Measurements from ENCODE around the gene BCR. TPM values are rescaled to one million over a fixed set of nuclear protein-coding genes. Genes with fewer than 3 reads are reported as not detected.

The BCR gene
- total and polyA plus RNA-seq, 2 experiments from 2014 or later = 38.8 to 42.2 TPM

DNA sequence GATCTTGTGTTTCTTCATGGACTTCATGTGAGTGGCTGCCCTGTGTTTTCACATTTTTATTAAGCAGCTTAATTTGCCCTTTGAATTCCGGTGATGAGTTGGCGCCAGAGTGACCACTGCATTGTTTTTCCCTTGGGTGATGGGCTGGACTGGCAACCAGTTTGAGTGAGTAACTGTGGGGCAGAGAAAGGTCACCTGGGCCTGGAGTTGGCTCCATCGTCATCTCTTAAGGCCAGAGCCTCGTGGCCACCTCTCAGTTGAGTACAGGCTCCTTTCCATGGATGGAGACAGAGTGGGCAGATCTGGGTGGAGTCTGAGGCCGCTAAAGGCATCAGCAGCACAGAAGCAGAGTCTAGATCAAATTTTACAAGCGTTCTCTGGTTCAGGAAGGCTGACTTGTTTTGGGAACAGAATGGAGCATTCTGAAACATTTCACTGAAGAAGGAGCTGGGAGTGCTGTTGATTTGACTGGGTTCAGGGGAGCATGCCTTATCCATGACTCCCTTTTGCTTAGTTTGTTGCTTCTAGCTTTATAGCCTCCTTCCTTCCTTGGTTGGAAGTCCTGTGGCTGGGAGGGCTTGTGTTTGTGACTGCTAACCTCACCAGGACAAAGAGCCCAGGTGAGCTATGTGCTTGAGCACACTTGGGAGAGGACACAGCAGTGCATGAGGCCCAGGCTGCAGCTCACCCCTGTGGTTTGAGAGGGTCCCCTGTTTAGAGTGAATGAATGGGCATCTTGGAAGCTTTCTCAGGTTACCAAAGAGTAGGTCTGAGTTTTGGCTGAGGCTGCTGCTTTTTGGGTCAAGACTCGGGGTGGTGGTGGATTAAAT is 7.8 kb downstream of the BCR start:
- TF ChIP-seq EZH2phosphoT487 (IDR thresholded peaks at IDR 0.05; ENCODE audit: low read depth, severe bottlenecking, unreplicated experiment) (no peak), EZH2 (IDR thresholded peaks at IDR 0.05; ENCODE audit: borderline replicate concordance) (no peak)
- TF ChIP-seq, protein P1, sequence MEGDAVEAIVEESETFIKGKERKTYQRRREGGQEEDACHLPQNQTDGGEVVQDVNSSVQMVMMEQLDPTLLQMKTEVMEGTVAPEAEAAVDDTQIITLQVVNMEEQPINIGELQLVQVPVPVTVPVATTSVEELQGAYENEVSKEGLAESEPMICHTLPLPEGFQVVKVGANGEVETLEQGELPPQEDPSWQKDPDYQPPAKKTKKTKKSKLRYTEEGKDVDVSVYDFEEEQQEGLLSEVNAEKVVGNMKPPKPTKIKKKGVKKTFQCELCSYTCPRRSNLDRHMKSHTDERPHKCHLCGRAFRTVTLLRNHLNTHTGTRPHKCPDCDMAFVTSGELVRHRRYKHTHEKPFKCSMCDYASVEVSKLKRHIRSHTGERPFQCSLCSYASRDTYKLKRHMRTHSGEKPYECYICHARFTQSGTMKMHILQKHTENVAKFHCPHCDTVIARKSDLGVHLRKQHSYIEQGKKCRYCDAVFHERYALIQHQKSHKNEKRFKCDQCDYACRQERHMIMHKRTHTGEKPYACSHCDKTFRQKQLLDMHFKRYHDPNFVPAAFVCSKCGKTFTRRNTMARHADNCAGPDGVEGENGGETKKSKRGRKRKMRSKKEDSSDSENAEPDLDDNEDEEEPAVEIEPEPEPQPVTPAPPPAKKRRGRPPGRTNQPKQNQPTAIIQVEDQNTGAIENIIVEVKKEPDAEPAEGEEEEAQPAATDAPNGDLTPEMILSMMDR (IDR thresholded peaks at IDR 0.05; ENCODE audit: poor library complexity) = no peak
- Histone ChIP-seq H2AFZ (no peak overlapping the region), H3K27me3 (no peaks in the 10 kb centered on the region), H3K9me3 (ENCODE audit: low read depth) (no peaks in the 10 kb centered on the region), H3K9me2 (replicated peaks; ENCODE audit: insufficient read depth) (no peaks in the 10 kb centered on the region), H3K27ac (no peak overlapping the region), H3K4me2 (no peak overlapping the region), H3K36me3 (replicated peaks; ENCODE audit: insufficient read depth, low read depth) (no peaks in the 10 kb centered on the region), H3K79me2 (peaks cover 100% of the 10 kb centered on the region), H3K4me1 (ENCODE audit: insufficient read depth) (peaks cover 21% of the 10 kb centered on the region), H3K4me3 (no peak overlapping the region), H4K20me1 (ENCODE audit: insufficient read depth, poor library complexity, severe bottlenecking) (peaks cover 85% of the 10 kb centered on the region)
- DNase-seq (ENCODE audit: low spot score) = no peak
- 74% methylated on average over 7 of the region's 7 CpGs for WGBS (ENCODE audit: low lambda C conversion rate, missing lambda C conversion rate)

- Histone ChIP-seq H3K36me3 (replicated peaks; ENCODE audit: insufficient read depth, low read depth) (no peaks in the 10 kb centered on the region), H3K4me1 (ENCODE audit: insufficient read depth) (peaks cover 3% of the 10 kb centered on the region), H4K20me1 (ENCODE audit: insufficient read depth, poor library complexity, severe bottlenecking) (peaks cover 80% of the 10 kb centered on the region), H3K27ac (no peak overlapping the region), H3K9me2 (replicated peaks; ENCODE audit: insufficient read depth) (no peaks in the 10 kb centered on the region), H3K9me3 (ENCODE audit: low read depth) (no peaks in the 10 kb centered on the region), H3K4me3 (no peak overlapping the region), H3K27me3 (no peaks in the 10 kb centered on the region), H3K4me2 (no peak overlapping the region), H2AFZ (no peak overlapping the region), H3K79me2 (peaks cover 100% of the 10 kb centered on the region)
- TF ChIP-seq, protein P1 (IDR thresholded peaks at IDR 0.05; ENCODE audit: poor library complexity) = no peak
- no peak for TF ChIP-seq EZH2phosphoT487 (IDR thresholded peaks at IDR 0.05; ENCODE audit: low read depth, severe bottlenecking, unreplicated experiment)
- TF ChIP-seq EZH2 (IDR thresholded peaks at IDR 0.05; ENCODE audit: borderline replicate concordance) = no peak
- 98% methylated on average over 9 of the region's 9 CpGs for WGBS (ENCODE audit: low lambda C conversion rate, missing lambda C conversion rate)
- no peak for DNase-seq (ENCODE audit: low spot score)
These were observed 10.2 kb downstream of the BCR start for GRCh38 chr22:23190526-23190925.

- WGBS (ENCODE audit: low lambda C conversion rate, missing lambda C conversion rate) = 67% methylated on average over 5 of the region's 5 CpGs
- no peak for DNase-seq (ENCODE audit: low spot score)
- peaks cover 100% of the 10 kb centered on the region for H3K79me2 ChIP-seq
These were observed 11.8 kb downstream of the BCR start for GRCh38 chr22:23192133-23192532.

More at GRCh38 chr22:23192133-23192532, 11.8 kb downstream of the BCR start:
- H3K4me3 ChIP-seq = no peak overlapping the region
- H3K4me1 ChIP-seq (ENCODE audit: insufficient read depth) = peaks cover 3% of the 10 kb centered on the region
- H4K20me1 ChIP-seq (ENCODE audit: insufficient read depth, poor library complexity, severe bottlenecking) = peaks cover 79% of the 10 kb centered on the region
- no peak overlapping the region for H3K4me2 ChIP-seq
- H3K36me3 ChIP-seq (replicated peaks; ENCODE audit: insufficient read depth, low read depth) = no peaks in the 10 kb centered on the region
- no peaks in the 10 kb centered on the region for H3K9me3 ChIP-seq (ENCODE audit: low read depth)
- TF ChIP-seq, protein P1 (IDR thresholded peaks at IDR 0.05; ENCODE audit: poor library complexity) = no peak
- TF ChIP-seq EZH2phosphoT487 (IDR thresholded peaks at IDR 0.05; ENCODE audit: low read depth, severe bottlenecking, unreplicated experiment) (no peak), EZH2 (IDR thresholded peaks at IDR 0.05; ENCODE audit: borderline replicate concordance) (no peak)
- no peak overlapping the region for H2AFZ ChIP-seq
- no peaks in the 10 kb centered on the region for H3K27me3 ChIP-seq
- H3K9me2 ChIP-seq (replicated peaks; ENCODE audit: insufficient read depth) = no peaks in the 10 kb centered on the region
- no peak overlapping the region for H3K27ac ChIP-seq

Data from hepatocyte (in vitro differentiated cells).